Measurements from ENCODE around the gene SPAG6.

SPAG6 gene

DNA sequence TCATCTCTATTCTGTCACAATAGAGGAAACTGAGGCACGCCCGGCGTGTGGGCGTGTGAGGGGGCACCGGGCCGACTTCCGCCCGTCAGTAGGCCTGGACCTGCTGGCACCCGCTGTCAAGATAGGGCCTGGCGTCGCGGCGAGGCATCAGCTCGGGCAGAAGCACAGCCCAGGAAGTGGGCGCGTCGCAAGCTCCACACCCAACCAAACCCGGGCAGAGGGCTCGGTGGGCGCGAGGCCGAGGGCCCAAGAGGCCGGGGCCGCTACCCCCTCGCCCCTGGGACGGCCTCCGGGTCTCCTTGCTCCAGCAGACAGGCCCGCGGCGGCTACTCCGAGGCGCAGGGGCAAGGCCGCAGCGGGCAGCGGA lies 91.2 kb downstream of the SPAG6 start:
- peaks cover 18% of the 10 kb centered on the region for H3K4me1 ChIP-seq (ENCODE audit: insufficient read depth, low read length)
- peak overlapping the region; percentile 92; the same call in 1 of the 2 replicates for H3K9ac ChIP-seq (ENCODE audit: low read depth, low read length)

GRCh38 chr10:22436893-22437619 lies 91.8 kb downstream of the SPAG6 start:
- Histone ChIP-seq H3K36me3 (ENCODE audit: insufficient read depth, low read length) (no peaks in the 10 kb centered on the region), H3K9me3 (ENCODE audit: control insufficient read depth, insufficient read depth, low read length) (no peaks in the 10 kb centered on the region), H3K4me1 (ENCODE audit: insufficient read depth, low read length) (peaks cover 18% of the 10 kb centered on the region), H3K9ac (ENCODE audit: low read depth, low read length) (peak overlapping the region; percentile 92)

More for the DNA sequence above, 91.2 kb downstream of the SPAG6 start:
- Histone ChIP-seq H3K9me3 (ENCODE audit: control insufficient read depth, insufficient read depth, low read length) (no peaks in the 10 kb centered on the region), H3K36me3 (ENCODE audit: insufficient read depth, low read length) (no peaks in the 10 kb centered on the region)

- no peaks in the 10 kb centered on the region for H3K9me3 ChIP-seq (ENCODE audit: control insufficient read depth, insufficient read depth, low read length)
- peaks cover 18% of the 10 kb centered on the region for H3K4me1 ChIP-seq (ENCODE audit: insufficient read depth, low read length)
- peak overlapping the region; percentile 92 for H3K9ac ChIP-seq (ENCODE audit: low read depth, low read length)
- H3K36me3 ChIP-seq (ENCODE audit: insufficient read depth, low read length) = no peaks in the 10 kb centered on the region
These were observed 92.6 kb downstream of the SPAG6 start for GRCh38 chr10:22437620-22438588.

DNA sequence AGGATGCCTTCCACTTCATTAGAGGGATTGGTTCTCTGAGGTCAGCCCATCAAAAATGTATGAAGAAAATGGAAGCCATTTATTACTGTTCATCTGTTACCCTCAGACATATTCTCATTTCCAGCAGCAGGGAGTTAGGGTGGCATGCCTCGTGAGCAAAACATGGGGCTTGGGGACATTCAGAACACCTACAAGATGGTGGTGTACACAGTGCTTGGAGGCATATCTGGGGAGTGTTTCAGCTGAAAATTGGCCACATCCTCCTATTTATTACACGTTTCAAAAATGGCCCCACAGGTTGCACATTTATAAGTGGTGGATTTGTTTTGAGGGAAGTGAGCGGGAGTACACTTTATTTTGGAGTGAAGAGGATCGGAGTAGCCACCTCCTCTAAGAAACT lies 93.4 kb downstream of the SPAG6 start:
- Histone ChIP-seq H3K9ac (ENCODE audit: low read depth, low read length) (no peak overlapping the region), H3K36me3 (ENCODE audit: insufficient read depth, low read length) (no peaks in the 10 kb centered on the region), H3K4me1 (ENCODE audit: insufficient read depth, low read length) (peaks cover 18% of the 10 kb centered on the region), H3K9me3 (ENCODE audit: control insufficient read depth, insufficient read depth, low read length) (no peaks in the 10 kb centered on the region)

DNA sequence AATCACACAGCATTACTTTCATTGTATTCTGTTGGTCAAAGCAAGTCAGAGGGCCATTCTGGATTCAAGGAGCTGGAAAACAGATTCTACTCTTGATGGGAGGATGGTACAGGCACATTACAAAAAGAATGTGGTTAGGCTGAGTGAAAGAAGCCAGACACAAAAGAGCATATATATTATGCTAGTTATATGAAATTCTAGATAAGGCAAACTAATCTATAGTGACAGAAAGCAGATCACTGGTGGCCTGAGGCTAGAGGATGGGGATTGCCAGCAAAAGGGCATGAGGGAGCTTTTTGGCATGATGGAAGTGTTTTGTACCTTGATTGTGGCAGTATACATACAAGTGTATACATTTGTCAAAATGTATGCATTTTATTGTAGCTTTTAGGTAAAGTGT lies 96.8 kb downstream of the SPAG6 start:
- Histone ChIP-seq H3K4me1 (ENCODE audit: insufficient read depth, low read length) (peaks cover 6% of the 10 kb centered on the region; the same call in 1 of the 2 replicates), H3K9me3 (ENCODE audit: control insufficient read depth, insufficient read depth, low read length) (no peaks in the 10 kb centered on the region), H3K36me3 (ENCODE audit: insufficient read depth, low read length) (no peaks in the 10 kb centered on the region), H3K9ac (ENCODE audit: low read depth, low read length) (no peak overlapping the region)

DNA sequence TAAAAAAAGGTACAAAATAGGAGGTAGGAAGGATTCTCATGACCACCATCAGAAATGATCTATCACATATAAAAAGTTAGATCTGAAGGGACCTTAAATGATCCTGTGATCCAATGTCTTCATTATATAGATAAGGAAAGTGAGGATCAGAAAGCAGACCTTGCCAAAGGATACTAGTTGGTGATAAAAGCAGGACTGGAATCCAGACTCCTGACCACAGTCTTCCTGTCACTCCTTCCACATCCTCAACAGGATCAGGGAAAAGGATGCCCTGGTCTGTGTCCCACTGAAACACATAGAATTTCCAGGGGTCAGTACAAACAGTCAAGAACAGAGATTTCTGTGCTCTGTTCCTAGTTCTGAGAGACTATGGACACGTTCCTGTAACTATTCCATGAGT lies 97.2 kb downstream of the SPAG6 start:
- Histone ChIP-seq H3K4me1 (ENCODE audit: insufficient read depth, low read length) (peaks cover 6% of the 10 kb centered on the region; the same call in 1 of the 2 replicates), H3K9ac (ENCODE audit: low read depth, low read length) (no peak overlapping the region), H3K9me3 (ENCODE audit: control insufficient read depth, insufficient read depth, low read length) (no peaks in the 10 kb centered on the region), H3K36me3 (ENCODE audit: insufficient read depth, low read length) (no peaks in the 10 kb centered on the region)

GRCh38 chr10:22443175-22443901 lies 98.0 kb downstream of the SPAG6 start:
- Histone ChIP-seq H3K36me3 (ENCODE audit: insufficient read depth, low read length) (no peaks in the 10 kb centered on the region), H3K9me3 (ENCODE audit: control insufficient read depth, insufficient read depth, low read length) (no peaks in the 10 kb centered on the region), H3K4me1 (ENCODE audit: insufficient read depth, low read length) (peaks cover 1% of the 10 kb centered on the region; the same call in 1 of the 2 replicates), H3K9ac (ENCODE audit: low read depth, low read length) (no peak overlapping the region)

DNA sequence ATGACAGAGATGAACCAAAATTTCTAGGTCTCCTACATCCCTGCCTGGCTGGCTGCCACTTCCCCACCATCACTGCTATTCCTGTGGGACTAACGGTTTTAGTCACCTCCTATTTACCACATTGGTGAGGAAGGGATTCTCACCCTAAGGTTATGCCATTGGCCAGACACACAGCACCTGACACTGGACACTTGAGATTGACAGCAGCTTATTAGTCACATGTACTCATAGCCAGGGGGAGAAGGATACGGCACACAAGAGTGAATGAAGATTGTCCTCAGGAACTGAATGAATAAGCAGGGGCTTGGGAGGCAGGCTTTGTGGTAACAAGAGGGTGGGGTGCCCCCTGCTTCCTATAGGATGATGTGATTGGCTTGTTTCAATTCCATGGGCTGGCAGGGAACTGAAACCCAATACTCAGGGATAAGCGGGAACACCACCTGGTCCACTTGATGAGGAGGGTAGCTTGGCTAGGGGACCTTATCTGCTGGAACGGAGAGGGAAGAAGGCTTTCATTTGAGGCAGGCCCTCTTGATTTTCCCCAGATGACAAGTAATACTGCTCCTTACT lies 99.0 kb downstream of the SPAG6 start:
- H3K9me3 ChIP-seq (ENCODE audit: control insufficient read depth, insufficient read depth, low read length) = no peaks in the 10 kb centered on the region
- H3K9ac ChIP-seq (ENCODE audit: low read depth, low read length) = no peak overlapping the region
- no peaks in the 10 kb centered on the region for H3K36me3 ChIP-seq (ENCODE audit: insufficient read depth, low read length)
- H3K4me1 ChIP-seq (ENCODE audit: insufficient read depth, low read length) = no peaks in the 10 kb centered on the region

DNA sequence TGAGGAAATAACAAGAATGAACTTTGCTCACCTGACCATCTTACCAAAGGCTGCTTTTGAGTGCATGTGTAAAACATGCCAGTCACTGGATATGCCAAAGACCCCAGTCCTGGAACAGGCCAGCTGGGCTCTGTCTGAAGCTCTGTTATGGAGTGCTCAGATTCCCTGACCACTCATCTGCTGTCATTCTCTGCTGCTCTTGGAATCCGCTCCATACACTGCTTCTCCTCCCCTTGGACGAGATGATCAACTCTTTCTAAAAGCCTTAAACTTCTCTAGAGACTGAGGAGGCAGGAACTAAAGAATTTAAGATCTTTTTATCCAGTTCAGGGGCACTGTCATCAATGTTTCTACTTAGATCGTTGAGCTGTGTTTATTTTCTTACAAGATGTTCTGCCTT lies 100.2 kb downstream of the SPAG6 start:
- no peaks in the 10 kb centered on the region for H3K4me1 ChIP-seq (ENCODE audit: insufficient read depth, low read length)
- no peaks in the 10 kb centered on the region for H3K36me3 ChIP-seq (ENCODE audit: insufficient read depth, low read length)
- H3K9ac ChIP-seq (ENCODE audit: low read depth, low read length) = no peak overlapping the region
- H3K9me3 ChIP-seq (ENCODE audit: control insufficient read depth, insufficient read depth, low read length) = no peaks in the 10 kb centered on the region

- Histone ChIP-seq H3K9me3 (ENCODE audit: control insufficient read depth, insufficient read depth, low read length) (no peaks in the 10 kb centered on the region), H3K36me3 (ENCODE audit: insufficient read depth, low read length) (no peaks in the 10 kb centered on the region), H3K4me1 (ENCODE audit: insufficient read depth, low read length) (no peaks in the 10 kb centered on the region), H3K9ac (ENCODE audit: low read depth, low read length) (no peak overlapping the region)
These were observed 101.8 kb downstream of the SPAG6 start for GRCh38 chr10:22447068-22447467.

DNA sequence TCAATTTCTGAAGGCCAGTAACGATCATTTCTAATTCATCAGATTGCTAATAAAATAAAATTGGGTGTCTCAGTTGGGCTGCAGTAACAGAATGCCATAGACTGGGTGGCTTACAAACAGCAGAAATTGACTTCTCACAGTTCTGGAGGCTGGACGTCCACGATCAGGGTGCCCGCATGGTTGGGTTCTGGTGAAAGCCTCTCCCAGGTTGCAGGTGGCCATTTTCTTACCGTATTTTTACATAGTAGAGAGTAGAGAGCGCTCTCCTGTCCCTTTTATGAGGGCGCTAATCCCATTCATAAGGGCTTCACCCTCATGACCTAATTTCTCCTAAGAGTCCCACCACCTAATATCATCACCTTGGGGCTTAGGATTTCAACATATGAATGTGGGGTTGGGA lies 106.0 kb downstream of the SPAG6 start:
- Histone ChIP-seq H3K4me1 (ENCODE audit: insufficient read depth, low read length) (no peaks in the 10 kb centered on the region), H3K9ac (ENCODE audit: low read depth, low read length) (no peak overlapping the region), H3K9me3 (ENCODE audit: control insufficient read depth, insufficient read depth, low read length) (no peaks in the 10 kb centered on the region), H3K36me3 (ENCODE audit: insufficient read depth, low read length) (no peaks in the 10 kb centered on the region)

DNA sequence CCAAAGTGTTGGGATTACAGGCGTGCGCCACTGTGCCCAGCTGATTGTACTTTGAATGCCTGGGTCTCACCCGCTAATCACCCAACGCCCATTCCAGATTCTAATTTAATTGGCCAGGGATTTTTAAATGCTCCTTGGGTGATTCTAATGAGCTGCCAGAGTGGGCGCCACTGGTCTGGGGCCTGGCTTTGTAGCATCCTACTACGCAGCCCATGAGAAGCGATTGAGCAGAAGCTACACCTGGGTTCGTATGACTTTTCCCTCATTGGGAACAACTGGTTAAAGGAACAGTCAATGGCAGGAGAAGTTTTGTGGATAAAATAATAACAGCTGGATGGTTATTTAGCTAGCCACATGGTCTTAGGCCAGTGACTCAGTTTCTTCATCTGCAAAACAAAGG lies 108.0 kb downstream of the SPAG6 start:
- Histone ChIP-seq H3K9ac (ENCODE audit: low read depth, low read length) (no peak overlapping the region), H3K4me1 (ENCODE audit: insufficient read depth, low read length) (no peaks in the 10 kb centered on the region), H3K36me3 (ENCODE audit: insufficient read depth, low read length) (no peaks in the 10 kb centered on the region), H3K9me3 (ENCODE audit: control insufficient read depth, insufficient read depth, low read length) (no peaks in the 10 kb centered on the region)

DNA sequence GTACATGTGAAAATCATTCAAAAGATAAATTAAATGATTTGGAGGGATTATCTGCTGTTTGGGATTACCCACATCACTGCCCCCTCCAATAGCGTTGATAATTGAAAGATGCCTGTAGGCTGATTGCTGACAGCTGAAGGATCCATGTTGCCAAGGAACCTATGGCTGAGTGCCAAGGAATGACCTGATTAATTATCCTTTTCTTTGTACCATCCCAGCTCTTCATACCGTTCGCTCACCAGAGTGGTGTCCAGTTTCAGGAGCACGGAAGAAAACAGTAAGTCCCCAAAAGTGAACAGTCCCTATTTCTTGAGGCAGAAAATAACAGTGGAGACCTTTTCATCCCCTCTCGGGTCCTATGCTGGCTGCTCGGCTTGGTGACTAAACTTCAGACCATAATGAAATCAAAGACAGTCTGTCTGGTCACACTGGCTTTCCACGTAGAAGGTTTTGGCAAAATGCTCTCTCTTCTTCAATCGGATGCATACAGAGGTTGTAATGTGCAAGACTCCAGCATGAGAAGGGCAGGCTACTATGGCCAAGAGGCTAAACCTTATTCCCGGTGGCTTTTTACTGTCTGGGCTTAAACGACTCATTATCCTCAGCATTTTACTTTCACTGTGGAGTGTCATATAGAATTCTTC lies 108.8 kb downstream of the SPAG6 start:
- Histone ChIP-seq H3K36me3 (ENCODE audit: insufficient read depth, low read length) (no peaks in the 10 kb centered on the region), H3K9me3 (ENCODE audit: control insufficient read depth, insufficient read depth, low read length) (no peaks in the 10 kb centered on the region), H3K4me1 (ENCODE audit: insufficient read depth, low read length) (no peaks in the 10 kb centered on the region), H3K9ac (ENCODE audit: low read depth, low read length) (no peak overlapping the region)

DNA sequence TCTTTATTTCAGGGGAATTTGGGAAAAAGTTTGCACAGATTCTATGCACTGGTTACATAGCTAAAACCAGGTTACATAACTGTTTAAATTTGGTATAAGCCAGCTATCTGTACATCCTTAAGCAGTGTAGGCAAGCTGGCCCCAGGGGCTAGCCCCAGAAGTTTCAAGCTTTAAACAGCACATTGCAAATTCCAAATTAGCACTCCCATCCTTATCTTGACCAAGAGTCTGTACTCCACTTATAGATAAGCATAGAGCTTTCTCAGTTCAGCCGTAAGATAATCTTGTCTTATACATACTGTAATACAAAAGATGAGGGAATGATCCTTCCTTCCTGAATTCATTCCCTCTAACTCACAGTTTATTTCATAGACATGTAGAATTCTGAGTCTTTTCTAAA lies 109.3 kb downstream of the SPAG6 start:
- H3K36me3 ChIP-seq (ENCODE audit: insufficient read depth, low read length) = no peaks in the 10 kb centered on the region
- H3K4me1 ChIP-seq (ENCODE audit: insufficient read depth, low read length) = no peaks in the 10 kb centered on the region; the same call in 1 of the 2 replicates
- no peaks in the 10 kb centered on the region for H3K9me3 ChIP-seq (ENCODE audit: control insufficient read depth, insufficient read depth, low read length)
- H3K9ac ChIP-seq (ENCODE audit: low read depth, low read length) = no peak overlapping the region

Measured in ES-I3 (cell line).